GM19455 (cell line): Measurements from ENCODE around the gene SLC23A1.
"Not testable (repeated sequence)": the region's sequence is repeated elsewhere in the genome, so short reads cannot be mapped to it uniquely, and the experiment has no call there.

Experiments used
- ATAC-seq: cut with Tn5 transposase; IDR thresholded peaks from one replicate; pipeline ENCODE4 v1.9.1; 2021; ENCODE audit not compliant: unreplicated experiment

SLC23A1 gene

GRCh38 chr5:139374909-139375308 lies 8.2 kb downstream of the SLC23A1 start:
- no peak for ATAC-seq

GRCh38 chr5:139371482-139372435 lies 11.3 kb downstream of the SLC23A1 start:
- no peak for ATAC-seq

- ATAC-seq: no peak
These were observed 13.9 kb downstream of the SLC23A1 start for GRCh38 chr5:139369181-139369580.

GRCh38 chr5:139368613-139369012 lies 14.5 kb downstream of the SLC23A1 start:
- ATAC-seq: no peak

- ATAC-seq: no peak
These were observed 18.6 kb downstream of the SLC23A1 start for GRCh38 chr5:139364466-139364865.

- no peak for ATAC-seq
These were observed 19.2 kb downstream of the SLC23A1 start for GRCh38 chr5:139363937-139364336.

- no peak for ATAC-seq
These were observed 21.2 kb downstream of the SLC23A1 start for GRCh38 chr5:139361835-139362429.

- no peak for ATAC-seq
These were observed 22.7 kb downstream of the SLC23A1 start for GRCh38 chr5:139360384-139360783.

GRCh38 chr5:139358064-139358463 lies 25.0 kb downstream of the SLC23A1 start:
- no peak for ATAC-seq

- ATAC-seq: not testable (repeated sequence)
These were observed 27.2 kb downstream of the SLC23A1 start for GRCh38 chr5:139355900-139356299.

- no peak for ATAC-seq
These were observed 28.9 kb downstream of the SLC23A1 start for GRCh38 chr5:139354186-139354585.

GRCh38 chr5:139347863-139348262 lies 35.2 kb downstream of the SLC23A1 start:
- not testable (repeated sequence) for ATAC-seq

GRCh38 chr5:139345442-139345841 lies 37.7 kb downstream of the SLC23A1 start:
- ATAC-seq: not testable (repeated sequence)

GRCh38 chr5:139344177-139344576 lies 38.9 kb downstream of the SLC23A1 start:
- ATAC-seq: no peak

GRCh38 chr5:139343476-139343875 lies 39.6 kb downstream of the SLC23A1 start:
- no peak for ATAC-seq

- ATAC-seq: peak; percentile 47
These were observed 40.7 kb downstream of the SLC23A1 start for GRCh38 chr5:139342423-139342723.

GRCh38 chr5:139341689-139342422 lies 41.2 kb downstream of the SLC23A1 start, which contains the start of gene PAIP2:
TSS of gene PAIP2 (plus strand) at chr5:139341854. CDS start at chr5:139363785, 21,931 bp downstream.
- ATAC-seq: peak; percentile 89

GRCh38 chr5:139341187-139341688 lies 41.9 kb downstream of the SLC23A1 start:
- ATAC-seq: peak; percentile 27

- no peak for ATAC-seq
These were observed 43.0 kb downstream of the SLC23A1 start for GRCh38 chr5:139340051-139340450.

GRCh38 chr5:139335811-139336210 lies 47.3 kb downstream of the SLC23A1 start:
- no peak for ATAC-seq
